ENCODE results near the gene LPIN3.

Gene LPIN3

DNA sequence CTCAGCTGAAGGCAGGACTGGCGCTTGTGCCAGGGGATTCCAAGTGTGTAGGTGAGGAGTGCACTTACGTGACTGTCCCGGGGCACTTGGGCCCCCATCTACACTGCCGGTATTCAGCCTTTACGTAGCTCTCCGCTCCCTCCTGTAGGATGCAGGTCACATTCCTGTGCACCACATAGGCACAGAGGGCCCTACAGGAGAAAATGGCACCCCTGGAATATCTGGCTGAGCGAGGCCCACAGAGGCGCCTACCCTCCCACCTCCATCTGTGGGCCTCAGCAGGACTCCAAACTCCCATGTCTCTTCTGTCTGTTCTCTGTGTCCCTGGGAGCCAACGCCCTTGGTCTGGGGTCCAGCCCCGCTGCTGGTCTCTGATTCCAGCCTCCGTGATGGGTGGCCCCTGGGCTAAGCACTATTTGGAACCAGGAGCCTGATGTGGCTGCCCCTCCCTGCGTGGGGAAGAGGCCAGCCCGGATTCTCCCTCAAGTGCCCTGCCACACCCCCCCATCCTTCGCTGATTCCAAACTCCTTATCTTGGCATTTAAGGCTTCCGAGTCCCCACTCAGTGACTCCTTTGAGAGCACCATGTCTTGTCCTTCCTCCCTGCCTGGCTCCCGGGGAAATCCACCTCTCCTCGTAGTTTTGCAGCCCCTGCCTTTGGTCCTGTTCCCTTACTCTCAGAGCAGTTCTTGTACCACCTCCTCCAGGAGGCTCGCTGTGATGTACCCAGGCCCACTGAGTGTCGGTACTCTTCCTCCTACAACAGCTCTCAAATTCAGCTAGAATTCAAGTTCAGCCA, 24.5 kb downstream of the LPIN3 start:
- Mint-ChIP-seq H3K9me3 (ENCODE audit: low read depth) (no peaks in the 10 kb centered on the region), H3K27me3 (peaks cover 25% of the 10 kb centered on the region), H3K4me1 (ENCODE audit: low read depth) (peaks cover 8% of the 10 kb centered on the region), H3K36me3 (no peaks in the 10 kb centered on the region), H3K27ac (no peak overlapping the region), H3K4me3 (peak overlapping the region; percentile 46)

- Mint-ChIP-seq H3K27ac (no peak overlapping the region), H3K9me3 (ENCODE audit: low read depth) (no peaks in the 10 kb centered on the region), H3K4me3 (peak overlapping the region; percentile 46), H3K36me3 (no peaks in the 10 kb centered on the region), H3K4me1 (ENCODE audit: low read depth) (peaks cover 8% of the 10 kb centered on the region), H3K27me3 (peaks cover 25% of the 10 kb centered on the region)
Measured at GRCh38 chr20:41365777-41366545, 25.3 kb downstream of the LPIN3 start.

GRCh38 chr20:41366546-41367392, 26.1 kb downstream of the LPIN3 start, which contains the start of gene EMILIN3:
TSS of gene EMILIN3 (minus strand) at chr20:41366818. CDS start at chr20:41366634, 184 bp downstream.
- H3K36me3 Mint-ChIP-seq = no peaks in the 10 kb centered on the region
- peaks cover 5% of the 10 kb centered on the region for H3K9me3 Mint-ChIP-seq (ENCODE audit: low read depth)
- H3K27me3 Mint-ChIP-seq = peaks cover 28% of the 10 kb centered on the region
- peaks cover 8% of the 10 kb centered on the region for H3K4me1 Mint-ChIP-seq (ENCODE audit: low read depth)
- no peak within 1 kb of the TSS for H3K27ac Mint-ChIP-seq
- peak within 1 kb of the TSS; percentile 72 for H3K4me3 Mint-ChIP-seq

- Mint-ChIP-seq H3K36me3 (peaks cover 2% of the 10 kb centered on the region), H3K27me3 (peaks cover 28% of the 10 kb centered on the region), H3K9me3 (ENCODE audit: low read depth) (peaks cover 5% of the 10 kb centered on the region), H3K4me3 (peak overlapping the region; percentile 72), H3K4me1 (ENCODE audit: low read depth) (peaks cover 8% of the 10 kb centered on the region), H3K27ac (no peak overlapping the region)
Measured at GRCh38 chr20:41367393-41367695, 26.7 kb downstream of the LPIN3 start.

DNA sequence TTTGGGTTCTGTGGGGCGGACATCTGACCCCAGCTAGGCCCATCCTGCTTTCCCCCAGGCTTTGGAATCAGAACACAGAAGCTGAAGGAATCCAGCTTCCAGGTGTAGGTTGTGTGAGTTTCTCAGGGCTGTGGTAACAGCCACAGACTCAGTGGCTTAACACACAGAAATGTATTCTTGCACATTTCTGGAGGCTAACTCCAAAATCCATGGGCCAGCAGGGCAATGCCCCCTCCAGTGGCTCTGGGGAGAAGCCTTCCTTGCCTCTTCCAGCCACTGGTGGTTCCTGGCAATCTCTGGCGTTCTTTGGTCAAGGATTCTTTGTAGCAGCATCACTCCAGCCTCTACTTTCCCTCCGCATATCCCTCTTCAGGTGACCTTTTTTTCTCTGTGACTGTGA, 27.3 kb downstream of the LPIN3 start:
- peaks cover 8% of the 10 kb centered on the region for H3K4me1 Mint-ChIP-seq (ENCODE audit: low read depth)
- H3K36me3 Mint-ChIP-seq = peaks cover 2% of the 10 kb centered on the region
- no peak overlapping the region for H3K4me3 Mint-ChIP-seq
- H3K27me3 Mint-ChIP-seq = peaks cover 28% of the 10 kb centered on the region
- H3K27ac Mint-ChIP-seq = no peak overlapping the region
- H3K9me3 Mint-ChIP-seq (ENCODE audit: low read depth) = peaks cover 5% of the 10 kb centered on the region

DNA sequence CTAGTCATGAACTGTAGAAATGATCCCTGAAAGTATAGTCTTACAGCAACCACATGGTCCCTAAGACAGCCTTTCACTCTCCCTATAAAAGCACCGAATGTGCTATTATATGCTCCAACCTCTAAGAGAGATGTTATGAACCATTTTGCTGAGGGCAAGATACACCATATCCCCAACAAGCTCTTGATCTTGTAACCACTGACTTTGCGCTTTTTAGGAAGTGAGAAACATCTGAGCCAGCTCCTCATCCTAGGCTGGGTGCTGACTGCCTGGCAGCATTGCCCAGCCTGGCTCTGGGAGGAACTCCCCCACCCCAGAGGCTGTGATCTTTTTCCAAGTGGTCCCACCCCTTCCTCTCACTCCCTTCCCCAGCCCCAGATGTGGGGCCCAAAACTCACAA, 29.1 kb downstream of the LPIN3 start:
- peaks cover 30% of the 10 kb centered on the region for H3K27me3 Mint-ChIP-seq
- peaks cover 8% of the 10 kb centered on the region for H3K4me1 Mint-ChIP-seq (ENCODE audit: low read depth)
- no peak overlapping the region for H3K27ac Mint-ChIP-seq
- peaks cover 2% of the 10 kb centered on the region for H3K36me3 Mint-ChIP-seq
- H3K9me3 Mint-ChIP-seq (ENCODE audit: low read depth) = peaks cover 5% of the 10 kb centered on the region
- no peak overlapping the region for H3K4me3 Mint-ChIP-seq

GRCh38 chr20:41370176-41370575, 29.6 kb downstream of the LPIN3 start:
- Mint-ChIP-seq H3K36me3 (peaks cover 2% of the 10 kb centered on the region), H3K4me3 (no peak overlapping the region), H3K27me3 (peaks cover 26% of the 10 kb centered on the region), H3K27ac (no peak overlapping the region), H3K9me3 (ENCODE audit: low read depth) (peaks cover 5% of the 10 kb centered on the region), H3K4me1 (ENCODE audit: low read depth) (peaks cover 8% of the 10 kb centered on the region)

GRCh38 chr20:41371371-41371770, 30.8 kb downstream of the LPIN3 start:
- Mint-ChIP-seq H3K9me3 (ENCODE audit: low read depth) (peaks cover 5% of the 10 kb centered on the region), H3K36me3 (peaks cover 2% of the 10 kb centered on the region), H3K27ac (no peak overlapping the region), H3K4me3 (no peak overlapping the region), H3K27me3 (peaks cover 23% of the 10 kb centered on the region), H3K4me1 (ENCODE audit: low read depth) (peaks cover 5% of the 10 kb centered on the region)

DNA sequence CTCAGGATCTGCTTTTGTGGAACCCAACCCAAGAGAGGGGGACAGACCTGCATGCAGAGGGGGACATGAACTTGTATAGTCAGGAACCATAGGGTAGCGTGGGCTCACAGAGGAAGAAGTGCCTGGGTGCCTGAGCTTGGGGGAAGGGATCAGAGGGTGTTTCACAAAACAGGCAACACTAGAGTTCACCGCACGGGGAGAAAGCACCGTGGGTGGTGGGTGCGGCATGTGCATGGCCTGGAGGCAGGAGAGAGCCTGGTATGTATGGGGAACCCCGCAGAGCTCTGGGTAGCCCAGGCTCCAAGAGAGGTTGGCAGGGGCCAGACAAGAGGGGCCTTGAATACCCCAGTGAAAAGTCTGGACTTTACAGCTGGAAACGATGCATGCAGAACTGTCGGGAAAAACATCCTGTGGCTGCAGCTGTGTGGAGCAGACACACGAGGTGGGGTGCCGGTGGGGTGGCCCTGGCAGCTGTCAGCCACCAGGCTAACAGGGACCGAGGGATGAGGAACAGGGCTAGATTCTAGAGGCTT, 32.7 kb downstream of the LPIN3 start:
- Mint-ChIP-seq H3K4me3 (no peak overlapping the region), H3K27ac (no peak overlapping the region), H3K36me3 (peaks cover 2% of the 10 kb centered on the region), H3K9me3 (ENCODE audit: low read depth) (peaks cover 5% of the 10 kb centered on the region), H3K27me3 (peaks cover 23% of the 10 kb centered on the region), H3K4me1 (ENCODE audit: low read depth) (no peaks in the 10 kb centered on the region)

DNA sequence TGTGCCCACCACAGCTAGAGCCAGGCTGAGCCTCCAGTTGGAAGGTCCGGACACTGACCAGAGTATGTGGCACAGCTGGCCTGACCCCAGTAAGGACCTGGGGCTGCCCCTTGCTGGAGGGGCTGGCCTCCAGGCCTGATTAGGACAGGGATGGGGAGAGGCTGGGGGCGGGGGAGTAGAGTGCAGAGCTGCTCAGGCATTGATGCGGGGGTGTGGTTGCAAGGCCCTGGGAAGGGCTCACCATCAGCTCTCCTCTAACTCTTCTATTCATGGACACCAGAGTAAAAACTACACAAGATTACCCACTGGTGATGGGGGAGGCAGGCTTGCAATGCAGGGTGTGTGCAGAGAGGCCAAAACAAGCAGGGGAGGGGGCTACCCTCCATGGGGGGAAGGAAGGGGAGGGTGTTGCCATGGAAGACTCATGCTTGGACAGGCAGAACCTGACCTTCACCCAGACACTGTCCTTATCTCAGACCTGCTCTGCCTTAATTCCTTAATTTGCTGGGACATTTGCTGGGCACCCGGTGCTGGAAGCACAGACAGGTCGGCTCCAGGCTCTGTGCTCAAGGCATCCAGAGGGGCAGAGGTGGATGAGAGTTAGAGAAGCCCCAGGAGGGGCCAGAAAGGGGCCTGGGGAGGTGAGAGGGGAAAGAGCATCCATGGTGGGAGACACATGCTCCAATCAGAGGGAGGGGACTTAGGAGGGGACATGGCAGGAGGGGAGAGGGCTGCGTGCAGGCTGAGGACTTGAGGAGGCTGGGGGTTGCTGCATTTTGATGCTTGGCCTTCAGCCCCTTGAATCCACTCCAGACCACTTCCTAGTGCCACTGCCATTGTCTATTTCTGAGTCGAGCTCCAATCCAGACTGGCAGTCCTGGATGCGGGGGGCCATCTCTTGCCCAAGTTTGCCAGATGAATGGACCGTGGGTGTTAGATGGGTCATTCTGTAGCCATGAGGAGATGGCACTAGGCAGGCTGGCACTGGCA, 33.6 kb downstream of the LPIN3 start:
- peaks cover 2% of the 10 kb centered on the region for H3K36me3 Mint-ChIP-seq
- H3K27ac Mint-ChIP-seq = no peak overlapping the region
- peaks cover 20% of the 10 kb centered on the region for H3K27me3 Mint-ChIP-seq
- H3K9me3 Mint-ChIP-seq (ENCODE audit: low read depth) = peaks cover 5% of the 10 kb centered on the region
- H3K4me1 Mint-ChIP-seq (ENCODE audit: low read depth) = no peaks in the 10 kb centered on the region
- no peak overlapping the region for H3K4me3 Mint-ChIP-seq

GRCh38 chr20:41375846-41376245, 35.2 kb downstream of the LPIN3 start:
- Mint-ChIP-seq H3K9me3 (ENCODE audit: low read depth) (peaks cover 5% of the 10 kb centered on the region), H3K4me3 (no peak overlapping the region), H3K36me3 (peaks cover 2% of the 10 kb centered on the region), H3K27me3 (peaks cover 14% of the 10 kb centered on the region), H3K27ac (no peak overlapping the region), H3K4me1 (ENCODE audit: low read depth) (no peaks in the 10 kb centered on the region)

- no peaks in the 10 kb centered on the region for H3K4me1 Mint-ChIP-seq (ENCODE audit: low read depth)
- H3K4me3 Mint-ChIP-seq = no peak overlapping the region
- H3K9me3 Mint-ChIP-seq (ENCODE audit: low read depth) = peaks cover 2% of the 10 kb centered on the region
- H3K27me3 Mint-ChIP-seq = peaks cover 11% of the 10 kb centered on the region
- no peak overlapping the region for H3K27ac Mint-ChIP-seq
- H3K36me3 Mint-ChIP-seq = peaks cover 2% of the 10 kb centered on the region
Measured at GRCh38 chr20:41376349-41376748, 35.7 kb downstream of the LPIN3 start.

DNA sequence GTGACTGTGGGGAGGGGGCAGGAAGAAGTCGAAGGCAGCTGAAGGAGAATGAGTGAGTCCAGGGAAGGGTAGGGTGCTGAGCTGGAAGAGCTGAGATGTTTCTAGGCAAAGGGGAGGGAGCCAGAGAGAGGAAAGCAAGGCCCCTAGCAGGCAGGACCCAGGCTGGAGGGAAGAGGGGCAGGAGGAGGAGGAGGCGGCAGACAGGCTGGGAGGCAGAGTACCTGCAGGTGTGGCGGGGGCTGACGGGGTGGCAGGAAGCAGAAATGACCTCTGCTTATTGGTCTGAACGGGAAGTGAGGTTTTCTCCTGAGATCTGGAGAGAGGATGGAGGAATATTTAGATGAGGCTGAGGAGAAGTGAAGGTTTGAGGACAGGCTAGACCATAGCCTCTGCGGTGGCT, 36.7 kb downstream of the LPIN3 start:
- H3K27me3 Mint-ChIP-seq = peaks cover 11% of the 10 kb centered on the region
- no peaks in the 10 kb centered on the region for H3K36me3 Mint-ChIP-seq
- no peak overlapping the region for H3K4me3 Mint-ChIP-seq

DNA sequence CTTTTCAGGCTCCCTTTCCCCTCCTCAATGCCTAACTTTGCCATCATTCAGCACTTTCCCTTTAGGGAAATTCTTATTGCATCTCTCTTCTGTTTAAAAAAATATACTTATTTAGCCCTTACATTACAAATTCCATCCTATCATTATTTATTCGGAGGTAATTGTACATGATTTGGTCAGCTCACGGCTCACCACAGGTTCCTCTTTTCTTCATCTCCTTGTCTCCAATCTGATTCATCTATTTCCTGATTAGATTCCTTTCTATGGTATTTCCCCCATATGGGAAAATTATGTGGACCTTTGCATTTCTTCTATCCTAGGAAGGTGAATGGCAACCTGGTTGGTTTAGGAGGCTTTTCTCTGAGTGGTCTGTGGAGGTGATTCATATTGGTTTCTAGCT, 38.9 kb downstream of the LPIN3 start:
- H3K4me3 Mint-ChIP-seq = no peak overlapping the region
- H3K27ac Mint-ChIP-seq = no peak overlapping the region
- peaks cover 10% of the 10 kb centered on the region for H3K27me3 Mint-ChIP-seq
- peaks cover 3% of the 10 kb centered on the region for H3K9me3 Mint-ChIP-seq (ENCODE audit: low read depth)
- H3K36me3 Mint-ChIP-seq = no peaks in the 10 kb centered on the region
- H3K4me1 Mint-ChIP-seq (ENCODE audit: low read depth) = no peaks in the 10 kb centered on the region

More for the DNA sequence above, 36.7 kb downstream of the LPIN3 start:
- Mint-ChIP-seq H3K9me3 (ENCODE audit: low read depth) (no peaks in the 10 kb centered on the region), H3K27ac (no peak overlapping the region), H3K4me1 (ENCODE audit: low read depth) (no peaks in the 10 kb centered on the region)

All from activated naive CD8-positive, alpha-beta T cell (primary cell).